HG02840 (cell line): ENCODE results near the gene RBM10.

Source experiments
- ATAC-seq: cut with Tn5 transposase; IDR thresholded peaks from one replicate; pipeline ENCODE4 v1.9.1; 2021; ENCODE audit warnings: mild to moderate bottlenecking, moderate library complexity, moderate number of reproducible peaks; ENCODE audit not compliant: unreplicated experiment, low FRiP score

RBM10 gene

GRCh38 chrX:47174846-47175587 is 30.0 kb downstream of the RBM10 start:
- ATAC-seq, result no peak

GRCh38 chrX:47175588-47175980 is 30.6 kb downstream of the RBM10 start:
- ATAC-seq, result no peak

- no peak for ATAC-seq
These were observed 31.2 kb downstream of the RBM10 start for GRCh38 chrX:47176101-47176740.

GRCh38 chrX:47177079-47177478 is 32.1 kb downstream of the RBM10 start:
- ATAC-seq, result no peak

- no peak for ATAC-seq
These were observed 33.3 kb downstream of the RBM10 start for GRCh38 chrX:47178337-47178736.

- ATAC-seq, result no peak
These were observed 34.4 kb downstream of the RBM10 start for GRCh38 chrX:47179221-47179927.

- no peak for ATAC-seq
These were observed 34.9 kb downstream of the RBM10 start for GRCh38 chrX:47179928-47180255.

GRCh38 chrX:47180346-47180745 is 35.3 kb downstream of the RBM10 start:
- no peak for ATAC-seq

- no peak for ATAC-seq
These were observed 36.3 kb downstream of the RBM10 start for GRCh38 chrX:47181301-47181700.

- no peak for ATAC-seq
These were observed 37.2 kb downstream of the RBM10 start for GRCh38 chrX:47182106-47182700.

- no peak for ATAC-seq
These were observed 39.5 kb downstream of the RBM10 start for GRCh38 chrX:47184486-47184885.

GRCh38 chrX:47185241-47185640 is 40.2 kb downstream of the RBM10 start:
- ATAC-seq, result no peak

GRCh38 chrX:47186096-47186740 is 41.2 kb downstream of the RBM10 start:
- no peak for ATAC-seq

GRCh38 chrX:47187106-47187677 is 42.2 kb downstream of the RBM10 start:
- ATAC-seq, result no peak

GRCh38 chrX:47189906-47190305 is 44.9 kb downstream of the RBM10 start:
- ATAC-seq, result no peak

- ATAC-seq, result no peak
These were observed 45.6 kb downstream of the RBM10 start for GRCh38 chrX:47190445-47191269.

GRCh38 chrX:47191331-47191730 is 46.3 kb downstream of the RBM10 start:
- no peak for ATAC-seq

GRCh38 chrX:47191806-47192401 is 46.9 kb downstream of the RBM10 start:
- no peak for ATAC-seq

GRCh38 chrX:47193475-47194193 is 48.6 kb downstream of the RBM10 start, which contains the start of gene UBA1:
Gene UBA1 (plus strand): TSS chrX:47193829. CDS start chrX:47198803, 4,974 bp downstream.
- ATAC-seq, result peak; percentile 79
